BE2C (cell line): Measurements from ENCODE around the gene HEPH.

Experiments
- DNase-seq: peaks from one replicate; pipeline ENCODE4 v3.0.0-alpha.2; 2020
- H3K27me3 ChIP-seq: fragments of 250-450 bp; sonication (Bioruptor Pico); 2 replicates; pipeline ENCODE4 v1.5.1; 2020; ENCODE audit warnings: mild to moderate bottlenecking
- H3K36me3 ChIP-seq: fragments of 250-450 bp; sonication (Bioruptor Pico); 2 replicates; pipeline ENCODE4 v1.5.1; 2020; ENCODE audit warnings: mild to moderate bottlenecking
- H3K4me1 ChIP-seq: fragments of 250-450 bp; sonication (Bioruptor Pico); 2 replicates; pipeline ENCODE4 v1.5.1; 2020
- H3K4me3 ChIP-seq: 2 replicates; pipeline ENCODE4 v1.5.1; 2011; ENCODE audit warnings: low read depth, low read length
- H3K9me3 ChIP-seq: fragments of 250-450 bp; sonication (Bioruptor Pico); 2 replicates; pipeline ENCODE4 v1.5.1; 2020
- TF ChIP-seq, protein P1 (sequence below): IDR thresholded peaks from 2 replicates; pipeline ENCODE4 v1.5.1; 2012; ENCODE audit warnings: mild to moderate bottlenecking, low read depth, low read length

The HEPH gene

DNA sequence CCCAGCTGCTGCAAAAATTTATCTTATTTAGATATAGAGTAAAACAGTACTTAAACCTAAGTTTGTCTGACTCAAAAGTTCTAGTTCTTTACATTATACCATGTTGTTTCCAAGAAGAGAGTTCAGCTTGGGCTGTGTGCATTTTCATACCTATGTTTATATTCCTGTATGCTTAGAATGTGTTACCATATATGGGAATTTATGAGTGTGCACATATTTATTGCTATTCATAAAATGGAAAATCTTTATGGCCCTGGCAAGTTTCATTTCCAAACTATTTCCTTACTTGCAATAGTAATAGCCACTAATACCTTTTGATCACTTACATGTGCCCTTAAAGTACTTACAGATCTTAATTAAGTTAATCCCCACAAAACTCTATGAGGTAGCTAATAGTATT lies 2.6 kb downstream of the HEPH start:
- H3K36me3 ChIP-seq = no peaks in the 10 kb centered on the region
- no peak overlapping the region for H3K4me3 ChIP-seq
- no peak for DNase-seq
- TF ChIP-seq, protein P1, sequence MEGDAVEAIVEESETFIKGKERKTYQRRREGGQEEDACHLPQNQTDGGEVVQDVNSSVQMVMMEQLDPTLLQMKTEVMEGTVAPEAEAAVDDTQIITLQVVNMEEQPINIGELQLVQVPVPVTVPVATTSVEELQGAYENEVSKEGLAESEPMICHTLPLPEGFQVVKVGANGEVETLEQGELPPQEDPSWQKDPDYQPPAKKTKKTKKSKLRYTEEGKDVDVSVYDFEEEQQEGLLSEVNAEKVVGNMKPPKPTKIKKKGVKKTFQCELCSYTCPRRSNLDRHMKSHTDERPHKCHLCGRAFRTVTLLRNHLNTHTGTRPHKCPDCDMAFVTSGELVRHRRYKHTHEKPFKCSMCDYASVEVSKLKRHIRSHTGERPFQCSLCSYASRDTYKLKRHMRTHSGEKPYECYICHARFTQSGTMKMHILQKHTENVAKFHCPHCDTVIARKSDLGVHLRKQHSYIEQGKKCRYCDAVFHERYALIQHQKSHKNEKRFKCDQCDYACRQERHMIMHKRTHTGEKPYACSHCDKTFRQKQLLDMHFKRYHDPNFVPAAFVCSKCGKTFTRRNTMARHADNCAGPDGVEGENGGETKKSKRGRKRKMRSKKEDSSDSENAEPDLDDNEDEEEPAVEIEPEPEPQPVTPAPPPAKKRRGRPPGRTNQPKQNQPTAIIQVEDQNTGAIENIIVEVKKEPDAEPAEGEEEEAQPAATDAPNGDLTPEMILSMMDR = no peak
- H3K27me3 ChIP-seq = no peaks in the 10 kb centered on the region
- no peaks in the 10 kb centered on the region for H3K9me3 ChIP-seq
- no peaks in the 10 kb centered on the region for H3K4me1 ChIP-seq

DNA sequence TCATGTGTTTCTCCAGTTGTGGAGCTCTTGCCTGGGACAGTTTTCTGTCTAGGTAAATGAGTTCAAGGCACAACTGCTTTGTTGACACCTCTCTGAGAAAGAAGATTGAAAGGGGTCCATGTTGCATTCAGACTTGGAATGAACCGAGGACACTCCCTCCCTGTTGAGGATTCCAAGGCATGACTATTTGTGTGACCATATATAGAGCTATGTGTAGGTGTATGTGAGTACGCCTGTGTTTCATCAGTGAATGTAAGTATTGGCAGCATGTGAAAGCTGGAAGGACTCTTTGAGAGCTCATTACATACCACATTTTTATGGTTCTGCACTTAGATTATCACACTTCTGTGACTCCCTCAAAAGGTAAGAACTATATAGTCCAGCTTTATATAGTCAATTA lies 3.4 kb downstream of the HEPH start:
- H3K36me3 ChIP-seq = no peaks in the 10 kb centered on the region
- H3K4me3 ChIP-seq = no peak overlapping the region
- no peaks in the 10 kb centered on the region for H3K9me3 ChIP-seq
- no peak for DNase-seq
- H3K4me1 ChIP-seq = no peaks in the 10 kb centered on the region
- H3K27me3 ChIP-seq = no peaks in the 10 kb centered on the region
- TF ChIP-seq, protein P1 = no peak

DNA sequence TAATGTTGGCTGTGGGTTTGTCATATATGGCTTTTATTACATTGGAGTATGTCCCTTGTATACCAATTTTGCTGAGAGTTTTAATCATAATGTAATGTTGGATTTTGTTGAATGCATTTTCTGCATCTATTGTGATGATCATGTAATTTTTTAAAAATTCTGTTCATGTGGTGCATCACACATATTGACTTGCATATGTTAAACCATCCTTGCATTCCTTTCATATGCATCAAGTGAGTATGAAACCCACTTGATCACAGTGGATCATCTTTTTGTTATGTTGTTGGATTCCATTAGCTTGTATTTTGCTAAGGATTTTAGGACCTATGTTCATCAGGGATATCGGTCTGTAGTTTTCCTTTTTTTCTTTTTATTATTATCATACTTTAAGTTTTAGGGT lies 12.1 kb downstream of the HEPH start:
- Histone ChIP-seq H3K36me3 (no peaks in the 10 kb centered on the region), H3K4me1 (no peaks in the 10 kb centered on the region), H3K4me3 (no peak overlapping the region), H3K9me3 (no peaks in the 10 kb centered on the region), H3K27me3 (no peaks in the 10 kb centered on the region)
- TF ChIP-seq, protein P1 = no peak
- no peak for DNase-seq

DNA sequence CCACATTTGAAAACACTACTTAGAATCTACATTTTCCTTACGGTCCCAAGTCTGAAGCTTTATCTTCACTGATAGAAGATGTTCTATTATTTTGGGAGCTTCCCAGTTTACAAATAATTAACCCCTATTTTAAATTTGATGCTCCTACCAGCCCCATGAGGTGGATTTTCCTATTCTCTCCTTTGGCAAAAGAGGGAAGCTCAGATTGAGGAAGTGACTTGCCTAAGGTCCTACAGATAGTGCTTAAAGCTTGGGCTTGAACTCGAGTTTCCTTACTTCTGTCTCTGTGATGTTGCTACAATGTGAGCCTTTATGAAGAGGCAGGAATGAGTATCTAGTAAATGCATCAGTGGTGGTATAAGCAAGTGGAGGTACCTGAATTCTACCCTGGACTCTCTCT lies 27.5 kb downstream of the HEPH start:
- no peaks in the 10 kb centered on the region for H3K4me1 ChIP-seq
- no peaks in the 10 kb centered on the region for H3K27me3 ChIP-seq
- TF ChIP-seq, protein P1 = no peak
- H3K9me3 ChIP-seq = no peaks in the 10 kb centered on the region
- no peak for DNase-seq
- H3K4me3 ChIP-seq = no peak overlapping the region
- no peaks in the 10 kb centered on the region for H3K36me3 ChIP-seq

DNA sequence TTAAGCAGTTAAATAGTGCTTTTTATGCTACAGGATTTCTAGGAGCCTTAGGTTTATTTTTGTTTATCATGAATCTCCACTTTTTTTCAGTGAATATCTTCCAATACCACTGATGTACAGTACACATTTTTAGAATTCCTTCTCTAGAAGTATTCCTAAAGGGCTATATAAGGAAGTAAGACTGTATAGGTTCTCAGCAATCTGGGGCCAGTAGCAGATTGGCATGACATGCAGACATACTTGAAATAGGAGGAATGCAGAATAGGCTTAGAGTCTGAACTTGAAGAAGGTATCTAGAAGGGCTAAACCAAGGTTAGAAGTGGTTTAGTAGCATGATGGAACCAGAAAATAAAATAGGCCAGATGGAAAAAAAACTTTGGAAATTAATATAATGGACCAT lies 29.8 kb downstream of the HEPH start:
- no peak for DNase-seq
- no peaks in the 10 kb centered on the region for H3K9me3 ChIP-seq
- H3K4me1 ChIP-seq = no peaks in the 10 kb centered on the region
- no peak overlapping the region for H3K4me3 ChIP-seq
- no peaks in the 10 kb centered on the region for H3K36me3 ChIP-seq
- TF ChIP-seq, protein P1 = no peak
- H3K27me3 ChIP-seq = no peaks in the 10 kb centered on the region

DNA sequence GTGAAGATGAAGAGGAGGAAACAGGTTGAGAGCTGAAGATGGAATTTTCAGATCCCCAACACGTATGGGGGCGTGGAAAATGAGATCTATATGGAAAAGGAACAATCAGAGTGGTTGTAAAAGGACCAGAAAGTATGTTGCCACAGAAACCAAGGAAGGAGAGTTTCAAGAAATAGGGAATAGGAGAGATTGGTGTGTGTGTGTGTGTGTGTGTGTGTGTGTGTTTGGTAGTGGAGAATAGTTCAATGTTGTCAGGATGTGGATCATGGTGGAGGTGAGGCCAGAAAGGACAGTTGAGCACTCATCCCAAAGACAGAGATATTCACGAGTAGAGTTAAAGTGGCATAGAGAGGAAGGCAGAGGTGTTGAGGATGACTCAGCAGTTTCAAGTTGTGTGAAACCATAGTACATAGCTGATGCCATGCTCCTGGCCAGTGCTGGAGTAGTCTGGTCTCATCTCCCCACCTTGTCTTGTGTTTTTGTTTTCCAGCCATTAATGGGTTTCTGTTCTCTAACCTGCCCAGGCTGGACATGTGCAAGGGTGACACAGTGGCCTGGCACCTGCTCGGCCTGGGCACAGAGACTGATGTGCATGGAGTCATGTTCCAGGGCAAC lies 36.1 kb downstream of the HEPH start:
- no peaks in the 10 kb centered on the region for H3K36me3 ChIP-seq
- no peak overlapping the region for H3K4me3 ChIP-seq
- no peaks in the 10 kb centered on the region for H3K9me3 ChIP-seq
- TF ChIP-seq, protein P1 = no peak
- H3K27me3 ChIP-seq = no peaks in the 10 kb centered on the region
- DNase-seq = no peak
- H3K4me1 ChIP-seq = no peaks in the 10 kb centered on the region
